HL-60 (cell line): ENCODE measurements around the gene E4F1.

ENCODE experiments used
- DNase-seq, 2 experiments: peaks; one replicate each; pipeline ENCODE4 v3.0.0-alpha.2; 2010 to 2020; ENCODE audit warnings: low read depth in 1 of 2, low spot score in 1 of 2
- H3K27ac ChIP-seq: fragments of 250-450 bp; sonication (Bioruptor Pico); replicated peaks from 2 replicates; pipeline ENCODE4 v1.5.1; 2020; ENCODE audit warnings: mild to moderate bottlenecking, moderate library complexity
- H3K27me3 ChIP-seq: fragments of 250-450 bp; sonication (Bioruptor Pico); 2 replicates; pipeline ENCODE4 v1.5.1; 2021; ENCODE audit warnings: mild to moderate bottlenecking, moderate library complexity; ENCODE audit not compliant: insufficient read depth, poor library complexity, severe bottlenecking
- H3K4me3 ChIP-seq: replicated peaks from 2 replicates; pipeline ENCODE4 v1.5.1; 2011; ENCODE audit warnings: mild to moderate bottlenecking, control low read depth, low read length; ENCODE audit not compliant: insufficient read depth
- CTCF ChIP-seq: IDR thresholded peaks from one replicate; pipeline ENCODE4 v1.5.1; 2011; ENCODE audit warnings: low read length, control low read depth, inconsistent platforms; ENCODE audit not compliant: insufficient read depth
- GABPA ChIP-seq: IDR thresholded peaks from 2 replicates; pipeline ENCODE4 v1.6.1; 2012; ENCODE audit warnings: low read depth
- POLR2AphosphoS5 ChIP-seq: IDR thresholded peaks from 2 replicates; pipeline ENCODE4 v1.6.1; 2012; ENCODE audit warnings: low read depth
- REST ChIP-seq: IDR thresholded peaks from 2 replicates; pipeline ENCODE4 v1.6.1; 2012; ENCODE audit warnings: low read depth; ENCODE audit not compliant: insufficient replicate concordance
- SPI1 ChIP-seq: IDR thresholded peaks from 2 replicates; pipeline ENCODE4 v1.6.1; 2012; ENCODE audit warnings: low read depth, mild to moderate bottlenecking, borderline replicate concordance

Gene E4F1

GRCh38 chr16:2229091-2229490 is 5.7 kb downstream of the E4F1 start:
- H3K4me3 ChIP-seq = no peak overlapping the region
- H3K27ac ChIP-seq = no peak overlapping the region
- no peak for DNase-seq
- no peak for TF ChIP-seq CTCF
- TF ChIP-seq GABPA = no peak
- TF ChIP-seq POLR2AphosphoS5 = no peak
- TF ChIP-seq REST = no peak
- no peak for TF ChIP-seq SPI1
- H3K27me3 ChIP-seq = no peaks in the 10 kb centered on the region

GRCh38 chr16:2229632-2230250 is 6.3 kb downstream of the E4F1 start:
- TF ChIP-seq CTCF (no peak), POLR2AphosphoS5 (no peak), SPI1 (no peak), REST (no peak), GABPA (no peak)
- H3K4me3 ChIP-seq = no peak overlapping the region
- no peak overlapping the region for H3K27ac ChIP-seq
- no peaks in the 10 kb centered on the region for H3K27me3 ChIP-seq
- no peak for DNase-seq

GRCh38 chr16:2230376-2230775 is 7.0 kb downstream of the E4F1 start:
- no peak for DNase-seq
- Histone ChIP-seq H3K4me3 (no peak overlapping the region), H3K27me3 (no peaks in the 10 kb centered on the region), H3K27ac (no peak overlapping the region)
- TF ChIP-seq GABPA (no peak), POLR2AphosphoS5 (no peak), REST (no peak), CTCF (no peak), SPI1 (no peak)
